HepG2 (cell line): ENCODE measurements around the gene FAT1. TPM values are rescaled to one million over a fixed set of nuclear protein-coding genes. Genes with fewer than 3 reads are reported as not detected.

Source experiments
- DNMT1 ChIP-seq: sonication (generic); formaldehyde crosslinking; IDR thresholded peaks from 2 replicates; pipeline ENCODE4 v1.5.1; 2020; ENCODE audit warnings: mild to moderate bottlenecking, missing genetic modification reagents
- MAFF ChIP-seq: IDR thresholded peaks from 2 replicates; pipeline ENCODE4 v1.6.1; 2011; ENCODE audit warnings: low read depth, low read length, improper control_type of control experiment
- NAIF1 ChIP-seq: sonication (generic); formaldehyde crosslinking; IDR thresholded peaks from 2 replicates; pipeline ENCODE4 v1.5.0; 2020; ENCODE audit warnings: mild to moderate bottlenecking, missing genetic modification reagents, borderline replicate concordance
- NRL ChIP-seq: sonication (generic); formaldehyde crosslinking; IDR thresholded peaks from 2 replicates; pipeline ENCODE4 v1.5.0; 2020; ENCODE audit warnings: missing genetic modification reagents, mild to moderate bottlenecking, moderate library complexity, borderline replicate concordance
- ONECUT2 ChIP-seq: sonication (generic); formaldehyde crosslinking; IDR thresholded peaks from 2 replicates; pipeline ENCODE4 v1.4.0; 2020; ENCODE audit warnings: missing genetic modification reagents
- SMYD3 ChIP-seq: sonication (generic); formaldehyde crosslinking; IDR thresholded peaks from 2 replicates; pipeline ENCODE4 v1.8.1; 2023; ENCODE audit warnings: mild to moderate bottlenecking, missing genetic modification reagents
- ZKSCAN1 ChIP-seq: fragments of 150-350 bp; IDR thresholded peaks from 2 replicates; pipeline ENCODE4 v1.6.1; 2014; ENCODE audit warnings: low read length
- ZNF256 ChIP-seq: sonication (generic); formaldehyde crosslinking; conservative IDR thresholded peaks from 2 replicates; pipeline ENCODE4 v1.4.0; 2020; ENCODE audit warnings: missing genetic modification reagents
- ZNF850 ChIP-seq: sonication (generic); formaldehyde crosslinking; conservative IDR thresholded peaks from 2 replicates; pipeline ENCODE4 v1.9.0; 2021; ENCODE audit warnings: mild to moderate bottlenecking, missing genetic modification reagents
- polyA plus RNA-seq, 8 experiments: library from polyadenylated mRNA; depleted of rRNA in 3 of 8; stranded (reverse) in 7 of 8; unstranded in 1 of 8; fragments of >200 nt; fragmentation: Illumina TruSeq in 4 of 8; extraction: Trizol in 4 of 8; gene quantifications; 2 replicates each; pipeline versions ENCODE4 v1.2.1 to v1.2.3, GENCODE V29; 2011 to 2016; ENCODE audit warnings: low read depth in 4 of 8, missing spikeins in 1 of 8, mixed read lengths in 1 of 8; ENCODE audit not compliant: insufficient read depth in 1 of 8
- total RNA-seq, 5 experiments: library from RNA; depleted of rRNA; stranded (reverse); fragments of >200 nt; fragmentation: Illumina TruSeq; extraction: Trizol; gene quantifications; 2 replicates each; pipeline ENCODE4 v1.2.3, GENCODE V29; 2016; ENCODE audit warnings: low read depth in 1 of 5
- TF ChIP-seq, protein P1 (sequence below): sonication (generic); formaldehyde crosslinking; IDR thresholded peaks from 2 replicates; pipeline ENCODE4 v1.4.0; 2020; ENCODE audit warnings: missing genetic modification reagents, mild to moderate bottlenecking, borderline replicate concordance
- TF ChIP-seq, protein P2 (sequence below): sonication (generic); formaldehyde crosslinking; IDR thresholded peaks from 2 replicates; pipeline ENCODE4 v1.5.0; 2020; ENCODE audit warnings: mild to moderate bottlenecking, low read depth, missing genetic modification reagents, borderline replicate concordance
- TF ChIP-seq, protein P3 (sequence below): sonication (generic); formaldehyde crosslinking; conservative IDR thresholded peaks from 2 replicates; pipeline ENCODE4 v1.4.0; 2020; ENCODE audit warnings: mild to moderate bottlenecking, missing genetic modification reagents, moderate library complexity
- TF ChIP-seq, protein P4 (sequence below): sonication (generic); formaldehyde crosslinking; IDR thresholded peaks from 2 replicates; pipeline ENCODE4 v1.4.0; 2020; ENCODE audit warnings: mild to moderate bottlenecking, missing genetic modification reagents
- TF ChIP-seq, protein P5 (sequence below): sonication (generic); formaldehyde crosslinking; IDR thresholded peaks from 2 replicates; pipeline ENCODE4 v1.5.1; 2020; ENCODE audit warnings: missing genetic modification reagents, mild to moderate bottlenecking, borderline replicate concordance
- TF ChIP-seq, protein P6 (sequence below): sonication (generic); formaldehyde crosslinking; IDR thresholded peaks from 2 replicates; pipeline ENCODE4 v1.8.0; 2022; ENCODE audit warnings: missing genetic modification reagents, mild to moderate bottlenecking, inconsistent platforms, borderline replicate concordance

The FAT1 gene
- total and polyA plus RNA-seq, 2 of the 13 experiments (the other 11 are each of a cell fraction or from before 2014, with no cell fraction given) = 185 to 216 TPM

DNA sequence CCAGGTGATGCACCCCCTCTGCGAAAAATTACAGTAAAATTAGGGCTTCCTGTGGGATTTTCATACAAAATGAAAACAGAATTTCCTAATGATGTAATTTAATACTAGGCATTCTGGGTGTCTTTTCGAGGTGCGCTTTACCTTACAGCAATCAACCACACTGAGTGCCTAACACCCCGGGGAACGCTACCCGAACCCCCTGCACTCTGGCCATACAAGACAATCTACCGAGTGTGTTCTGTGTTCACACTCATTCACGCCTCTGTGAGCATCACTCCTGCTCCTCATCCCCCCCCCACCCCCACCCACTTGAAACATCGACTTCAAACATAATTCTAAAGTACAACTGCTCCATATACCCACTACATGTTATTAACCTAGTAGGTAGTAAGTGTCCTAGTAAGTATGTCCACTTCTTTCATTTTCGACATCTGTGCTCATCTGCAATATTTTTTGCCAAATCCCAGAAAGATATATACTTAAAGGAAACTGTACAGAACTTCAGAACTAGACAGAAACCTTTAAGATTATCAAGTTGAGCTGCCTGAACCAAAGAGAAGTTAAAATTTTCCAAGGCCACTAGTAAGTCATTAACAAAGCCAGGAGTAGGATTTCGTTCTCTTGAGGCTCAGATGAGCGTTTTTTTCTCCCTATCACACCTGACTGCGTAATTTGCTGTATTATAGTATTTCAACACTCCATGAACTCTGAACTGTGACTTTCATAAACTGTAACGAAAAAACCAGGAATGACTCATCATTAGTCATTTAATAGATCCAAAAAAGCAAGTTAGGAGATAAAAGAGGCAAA, 80.0 kb downstream of the FAT1 start (continued):
- TF ChIP-seq, protein P1, sequence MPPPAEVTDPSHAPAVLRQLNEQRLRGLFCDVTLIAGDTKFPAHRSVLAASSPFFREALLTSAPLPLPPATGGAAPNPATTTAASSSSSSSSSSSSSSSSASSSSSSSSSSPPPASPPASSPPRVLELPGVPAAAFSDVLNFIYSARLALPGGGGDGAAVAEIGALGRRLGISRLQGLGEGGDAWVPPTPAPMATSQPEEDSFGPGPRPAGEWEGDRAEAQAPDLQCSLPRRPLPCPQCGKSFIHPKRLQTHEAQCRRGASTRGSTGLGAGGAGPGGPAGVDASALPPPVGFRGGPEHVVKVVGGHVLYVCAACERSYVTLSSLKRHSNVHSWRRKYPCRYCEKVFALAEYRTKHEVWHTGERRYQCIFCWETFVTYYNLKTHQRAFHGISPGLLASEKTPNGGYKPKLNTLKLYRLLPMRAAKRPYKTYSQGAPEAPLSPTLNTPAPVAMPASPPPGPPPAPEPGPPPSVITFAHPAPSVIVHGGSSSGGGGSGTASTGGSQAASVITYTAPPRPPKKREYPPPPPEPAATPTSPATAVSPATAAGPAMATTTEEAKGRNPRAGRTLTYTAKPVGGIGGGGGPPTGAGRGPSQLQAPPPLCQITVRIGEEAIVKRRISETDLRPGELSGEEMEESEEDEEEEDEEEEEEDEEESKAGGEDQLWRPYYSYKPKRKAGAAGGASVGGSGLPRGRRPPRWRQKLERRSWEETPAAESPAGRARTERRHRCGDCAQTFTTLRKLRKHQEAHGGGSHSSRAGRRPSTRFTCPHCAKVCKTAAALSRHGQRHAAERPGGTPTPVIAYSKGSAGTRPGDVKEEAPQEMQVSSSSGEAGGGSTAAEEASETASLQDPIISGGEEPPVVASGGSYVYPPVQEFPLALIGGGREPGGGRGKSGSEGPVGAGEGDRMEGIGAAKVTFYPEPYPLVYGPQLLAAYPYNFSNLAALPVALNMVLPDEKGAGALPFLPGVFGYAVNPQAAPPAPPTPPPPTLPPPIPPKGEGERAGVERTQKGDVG = no peak
- no peak for TF ChIP-seq ONECUT2 (CRISPR knock-in tag)
- TF ChIP-seq, protein P2, sequence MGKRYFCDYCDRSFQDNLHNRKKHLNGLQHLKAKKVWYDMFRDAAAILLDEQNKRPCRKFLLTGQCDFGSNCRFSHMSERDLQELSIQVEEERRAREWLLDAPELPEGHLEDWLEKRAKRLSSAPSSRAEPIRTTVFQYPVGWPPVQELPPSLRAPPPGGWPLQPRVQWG (CRISPR knock-in tag) = no peak
- TF ChIP-seq, protein P3, sequence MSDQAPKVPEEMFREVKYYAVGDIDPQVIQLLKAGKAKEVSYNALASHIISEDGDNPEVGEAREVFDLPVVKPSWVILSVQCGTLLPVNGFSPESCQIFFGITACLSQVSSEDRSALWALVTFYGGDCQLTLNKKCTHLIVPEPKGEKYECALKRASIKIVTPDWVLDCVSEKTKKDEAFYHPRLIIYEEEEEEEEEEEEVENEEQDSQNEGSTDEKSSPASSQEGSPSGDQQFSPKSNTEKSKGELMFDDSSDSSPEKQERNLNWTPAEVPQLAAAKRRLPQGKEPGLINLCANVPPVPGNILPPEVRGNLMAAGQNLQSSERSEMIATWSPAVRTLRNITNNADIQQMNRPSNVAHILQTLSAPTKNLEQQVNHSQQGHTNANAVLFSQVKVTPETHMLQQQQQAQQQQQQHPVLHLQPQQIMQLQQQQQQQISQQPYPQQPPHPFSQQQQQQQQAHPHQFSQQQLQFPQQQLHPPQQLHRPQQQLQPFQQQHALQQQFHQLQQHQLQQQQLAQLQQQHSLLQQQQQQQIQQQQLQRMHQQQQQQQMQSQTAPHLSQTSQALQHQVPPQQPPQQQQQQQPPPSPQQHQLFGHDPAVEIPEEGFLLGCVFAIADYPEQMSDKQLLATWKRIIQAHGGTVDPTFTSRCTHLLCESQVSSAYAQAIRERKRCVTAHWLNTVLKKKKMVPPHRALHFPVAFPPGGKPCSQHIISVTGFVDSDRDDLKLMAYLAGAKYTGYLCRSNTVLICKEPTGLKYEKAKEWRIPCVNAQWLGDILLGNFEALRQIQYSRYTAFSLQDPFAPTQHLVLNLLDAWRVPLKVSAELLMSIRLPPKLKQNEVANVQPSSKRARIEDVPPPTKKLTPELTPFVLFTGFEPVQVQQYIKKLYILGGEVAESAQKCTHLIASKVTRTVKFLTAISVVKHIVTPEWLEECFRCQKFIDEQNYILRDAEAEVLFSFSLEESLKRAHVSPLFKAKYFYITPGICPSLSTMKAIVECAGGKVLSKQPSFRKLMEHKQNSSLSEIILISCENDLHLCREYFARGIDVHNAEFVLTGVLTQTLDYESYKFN (CRISPR knock-in tag) = peak; percentile 92
- TF ChIP-seq, protein P4, sequence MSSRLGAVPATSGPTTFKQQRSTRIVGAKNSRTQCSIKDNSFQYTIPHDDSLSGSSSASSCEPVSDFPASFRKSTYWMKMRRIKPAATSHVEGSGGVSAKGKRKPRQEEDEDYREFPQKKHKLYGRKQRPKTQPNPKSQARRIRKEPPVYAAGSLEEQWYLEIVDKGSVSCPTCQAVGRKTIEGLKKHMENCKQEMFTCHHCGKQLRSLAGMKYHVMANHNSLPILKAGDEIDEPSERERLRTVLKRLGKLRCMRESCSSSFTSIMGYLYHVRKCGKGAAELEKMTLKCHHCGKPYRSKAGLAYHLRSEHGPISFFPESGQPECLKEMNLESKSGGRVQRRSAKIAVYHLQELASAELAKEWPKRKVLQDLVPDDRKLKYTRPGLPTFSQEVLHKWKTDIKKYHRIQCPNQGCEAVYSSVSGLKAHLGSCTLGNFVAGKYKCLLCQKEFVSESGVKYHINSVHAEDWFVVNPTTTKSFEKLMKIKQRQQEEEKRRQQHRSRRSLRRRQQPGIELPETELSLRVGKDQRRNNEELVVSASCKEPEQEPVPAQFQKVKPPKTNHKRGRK = no peak
- no peak for TF ChIP-seq DNMT1 (CRISPR knock-in tag)
- peak; percentile 65 for TF ChIP-seq MAFF
- no peak for TF ChIP-seq NAIF1 (CRISPR knock-in tag)
- no peak for TF ChIP-seq ZNF850
- no peak for TF ChIP-seq NRL (CRISPR knock-in tag)
- TF ChIP-seq ZKSCAN1 = no peak
- TF ChIP-seq, protein P5, sequence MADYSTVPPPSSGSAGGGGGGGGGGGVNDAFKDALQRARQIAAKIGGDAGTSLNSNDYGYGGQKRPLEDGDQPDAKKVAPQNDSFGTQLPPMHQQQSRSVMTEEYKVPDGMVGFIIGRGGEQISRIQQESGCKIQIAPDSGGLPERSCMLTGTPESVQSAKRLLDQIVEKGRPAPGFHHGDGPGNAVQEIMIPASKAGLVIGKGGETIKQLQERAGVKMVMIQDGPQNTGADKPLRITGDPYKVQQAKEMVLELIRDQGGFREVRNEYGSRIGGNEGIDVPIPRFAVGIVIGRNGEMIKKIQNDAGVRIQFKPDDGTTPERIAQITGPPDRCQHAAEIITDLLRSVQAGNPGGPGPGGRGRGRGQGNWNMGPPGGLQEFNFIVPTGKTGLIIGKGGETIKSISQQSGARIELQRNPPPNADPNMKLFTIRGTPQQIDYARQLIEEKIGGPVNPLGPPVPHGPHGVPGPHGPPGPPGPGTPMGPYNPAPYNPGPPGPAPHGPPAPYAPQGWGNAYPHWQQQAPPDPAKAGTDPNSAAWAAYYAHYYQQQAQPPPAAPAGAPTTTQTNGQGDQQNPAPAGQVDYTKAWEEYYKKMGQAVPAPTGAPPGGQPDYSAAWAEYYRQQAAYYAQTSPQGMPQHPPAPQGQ (CRISPR knock-in tag) = no peak
- TF ChIP-seq, protein P6, sequence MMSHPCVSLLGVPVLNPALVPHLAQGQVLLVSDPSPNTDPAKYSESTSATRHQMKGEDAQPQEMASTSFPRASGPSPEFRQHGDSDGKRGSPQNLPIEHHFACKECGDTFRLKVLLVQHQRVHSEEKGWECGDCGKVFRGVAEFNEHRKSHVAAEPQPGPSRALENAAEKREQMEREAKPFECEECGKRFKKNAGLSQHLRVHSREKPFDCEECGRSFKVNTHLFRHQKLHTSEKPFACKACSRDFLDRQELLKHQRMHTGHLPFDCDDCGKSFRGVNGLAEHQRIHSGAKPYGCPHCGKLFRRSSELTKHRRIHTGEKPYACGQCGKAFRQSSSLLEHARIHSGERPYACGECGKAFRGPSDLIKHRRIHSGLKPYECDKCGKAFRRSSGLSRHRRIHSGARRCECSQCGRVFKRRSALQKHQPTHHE = no peak
- TF ChIP-seq ZNF256 (CRISPR knock-in tag) = no peak
- TF ChIP-seq SMYD3 = no peak
